Endothelial cell of coronary artery (primary cell): ENCODE results near the gene RNF25. TPM values are rescaled to one million over a fixed set of nuclear protein-coding genes. Genes with fewer than 3 reads are reported as not detected.

ENCODE experiments used
- total RNA-seq: library from RNA; depleted of rRNA; stranded (reverse); fragments of >200 nt; gene quantifications from 2 replicates; pipeline ENCODE4 v1.2.3, GENCODE V29; 2014

RNF25 gene
- total RNA-seq: 30.0 and 44.4 TPM in 2 replicates

GRCh38 chr2:218671654-218672566 lies at the start of gene RNF25, which contains the start of gene STK36:
Gene RNF25, minus strand, starts transcription at chr2:218672002. Its CDS starts 32 bp downstream, at chr2:218671970.
Gene STK36, plus strand, starts transcription at chr2:218672086. Its CDS starts 744 bp downstream, at chr2:218672830.

GRCh38 chr2:218710687-218711549 lies 39.1 kb upstream of the RNF25 start, which contains the start of gene TTLL4:
Gene TTLL4, plus strand, starts transcription at chr2:218710835. Its CDS starts 26,842 bp downstream, at chr2:218737677.

GRCh38 chr2:218659258-218659987 lies 12.4 kb downstream of the RNF25 start, which contains the start of the genes BCS1L and ZNF142:
Gene BCS1L, plus strand, starts transcription at chr2:218659683. Its CDS starts 1,305 bp downstream, at chr2:218660988.
Gene ZNF142, minus strand, starts transcription at chr2:218659623. Its CDS starts 3,194 bp downstream, at chr2:218656429.

Other genes starting within 250 kb of the RNF25 start
- gene USP37, start 103.7 kb downstream of the RNF25 start, total RNA-seq: 7.7 and 10.4 TPM in 2 replicates
- gene CNOT9, start 103.2 kb downstream of the RNF25 start, total RNA-seq: 33.5 and 42.1 TPM in 2 replicates
- gene PLCD4, start 64.1 kb downstream of the RNF25 start, total RNA-seq: 0.85 and 1.6 TPM in 2 replicates
- 6.5 and 8.2 TPM in 2 replicates for gene ZNF142, start 12.4 kb downstream of the RNF25 start, total RNA-seq
- gene BCS1L, start 12.3 kb downstream of the RNF25 start, total RNA-seq: 35.8 and 45.3 TPM in 2 replicates
- gene STK36, start 84 bp upstream of the RNF25 start, total RNA-seq: 10.9 and 24.0 TPM in 2 replicates
- gene TTLL4, start 38.8 kb upstream of the RNF25 start, total RNA-seq: 5.6 and 8.7 TPM in 2 replicates
- 5.8 and 8.6 TPM in 2 replicates for gene CYP27A1, start 110.1 kb upstream of the RNF25 start, total RNA-seq
- not detected in 2 replicates for gene PRKAG3, start 159.8 kb upstream of the RNF25 start, total RNA-seq
- not detected in 2 replicates for gene WNT6, start 187.8 kb upstream of the RNF25 start, total RNA-seq
- gene WNT10A, start 208.8 kb upstream of the RNF25 start, total RNA-seq: not detected in 2 replicates